Neural crest cell (in vitro differentiated cells): ENCODE measurements around the gene TCF4. TPM values are rescaled to one million over a fixed set of nuclear protein-coding genes. Genes with fewer than 3 reads are reported as not detected.
"Not testable (repeated sequence)": the region's sequence is repeated elsewhere in the genome, so short reads cannot be mapped to it uniquely, and the experiment has no call there.

Source experiments
- DNase-seq: peaks from one replicate; pipeline ENCODE4 v3.0.0; 2021; ENCODE audit warnings: low read depth, mixed read lengths, low spot score
- H3K27ac Mint-ChIP-seq: one replicate; pipeline ENCODE4 v1.8.0; 2021; ENCODE audit warnings: mild to moderate bottlenecking, mixed read lengths; ENCODE audit not compliant: unreplicated experiment
- H3K27me3 Mint-ChIP-seq: 2 replicates; pipeline ENCODE4 v1.8.0; 2021; ENCODE audit warnings: low read depth, mild to moderate bottlenecking, mixed read lengths
- H3K36me3 Mint-ChIP-seq: 2 replicates; pipeline ENCODE4 v1.8.0; 2021; ENCODE audit warnings: low read depth, mild to moderate bottlenecking, mixed read lengths
- H3K4me1 Mint-ChIP-seq: 2 replicates; pipeline ENCODE4 v1.8.0; 2021; ENCODE audit warnings: mixed read lengths
- H3K4me3 Mint-ChIP-seq: one replicate; pipeline ENCODE4 v1.8.0; 2021; ENCODE audit warnings: mild to moderate bottlenecking, mixed read lengths
- H3K9me3 Mint-ChIP-seq: 2 replicates; pipeline ENCODE4 v1.8.0; 2021; ENCODE audit warnings: mixed read lengths
- CTCF ChIP-seq: fragments of 200-600 bp; sonication (generic); conservative IDR thresholded peaks from 2 replicates; pipeline ENCODE4 v1.5.0; 2021; ENCODE audit warnings: antibody characterized with exemption, mild to moderate bottlenecking
- total RNA-seq: library from RNA; stranded (reverse); gene quantifications from 2 replicates; pipeline ENCODE4 v1.2.1, GENCODE V29; 2021

TCF4 gene
- total RNA-seq, 1 donor from 2014 or later: 89.9 TPM

- Mint-ChIP-seq H3K27ac (no peak overlapping the region), H3K4me3 (no peak overlapping the region), H3K36me3 (no peaks in the 10 kb centered on the region), H3K9me3 (no peaks in the 10 kb centered on the region), H3K4me1 (peaks cover 4% of the 10 kb centered on the region), H3K27me3 (peaks cover under 1% of the 10 kb centered on the region)
- DNase-seq: no peak
- TF ChIP-seq CTCF: no peak
Measured at GRCh38 chr18:55473058-55473457, 114.9 kb downstream of the TCF4 start.

GRCh38 chr18:55470826-55471225 is 117.2 kb downstream of the TCF4 start:
- no peak for TF ChIP-seq CTCF
- no peaks in the 10 kb centered on the region for H3K9me3 Mint-ChIP-seq
- H3K36me3 Mint-ChIP-seq: no peaks in the 10 kb centered on the region
- H3K4me3 Mint-ChIP-seq: no peak overlapping the region
- no peak for DNase-seq
- peaks cover 18% of the 10 kb centered on the region for H3K27me3 Mint-ChIP-seq
- H3K27ac Mint-ChIP-seq: no peak overlapping the region
- peaks cover 19% of the 10 kb centered on the region for H3K4me1 Mint-ChIP-seq

GRCh38 chr18:55469134-55469533 is 118.9 kb downstream of the TCF4 start:
- H3K4me3 Mint-ChIP-seq, H3K9me3 Mint-ChIP-seq, DNase-seq, H3K36me3 Mint-ChIP-seq, H3K27ac Mint-ChIP-seq: not testable (repeated sequence)
- H3K4me1 Mint-ChIP-seq: peaks cover 26% of the 10 kb centered on the region
- H3K27me3 Mint-ChIP-seq: peaks cover 21% of the 10 kb centered on the region

GRCh38 chr18:55466789-55467188 is 121.2 kb downstream of the TCF4 start:
- Mint-ChIP-seq H3K27ac (no peak overlapping the region), H3K36me3 (peaks cover 3% of the 10 kb centered on the region), H3K27me3 (peaks cover 41% of the 10 kb centered on the region), H3K4me3 (no peak overlapping the region), H3K4me1 (peaks cover 30% of the 10 kb centered on the region), H3K9me3 (no peaks in the 10 kb centered on the region)
- DNase-seq: no peak
- no peak for TF ChIP-seq CTCF

- Mint-ChIP-seq H3K4me3 (no peak overlapping the region), H3K27me3 (peaks cover 46% of the 10 kb centered on the region), H3K9me3 (no peaks in the 10 kb centered on the region), H3K4me1 (peaks cover 30% of the 10 kb centered on the region), H3K27ac (no peak overlapping the region), H3K36me3 (peaks cover 3% of the 10 kb centered on the region)
- no peak for DNase-seq
- TF ChIP-seq CTCF: no peak
Measured at GRCh38 chr18:55465313-55465712, 122.7 kb downstream of the TCF4 start.

GRCh38 chr18:55464581-55464980 is 123.4 kb downstream of the TCF4 start:
- no peak overlapping the region for H3K27ac Mint-ChIP-seq
- no peaks in the 10 kb centered on the region for H3K9me3 Mint-ChIP-seq
- H3K4me1 Mint-ChIP-seq: peaks cover 36% of the 10 kb centered on the region
- peaks cover 5% of the 10 kb centered on the region for H3K36me3 Mint-ChIP-seq
- TF ChIP-seq CTCF: no peak
- H3K27me3 Mint-ChIP-seq: peaks cover 54% of the 10 kb centered on the region
- no peak overlapping the region for H3K4me3 Mint-ChIP-seq
- DNase-seq: no peak
